ENCODE results near the gene NMU.

Gene NMU

DNA sequence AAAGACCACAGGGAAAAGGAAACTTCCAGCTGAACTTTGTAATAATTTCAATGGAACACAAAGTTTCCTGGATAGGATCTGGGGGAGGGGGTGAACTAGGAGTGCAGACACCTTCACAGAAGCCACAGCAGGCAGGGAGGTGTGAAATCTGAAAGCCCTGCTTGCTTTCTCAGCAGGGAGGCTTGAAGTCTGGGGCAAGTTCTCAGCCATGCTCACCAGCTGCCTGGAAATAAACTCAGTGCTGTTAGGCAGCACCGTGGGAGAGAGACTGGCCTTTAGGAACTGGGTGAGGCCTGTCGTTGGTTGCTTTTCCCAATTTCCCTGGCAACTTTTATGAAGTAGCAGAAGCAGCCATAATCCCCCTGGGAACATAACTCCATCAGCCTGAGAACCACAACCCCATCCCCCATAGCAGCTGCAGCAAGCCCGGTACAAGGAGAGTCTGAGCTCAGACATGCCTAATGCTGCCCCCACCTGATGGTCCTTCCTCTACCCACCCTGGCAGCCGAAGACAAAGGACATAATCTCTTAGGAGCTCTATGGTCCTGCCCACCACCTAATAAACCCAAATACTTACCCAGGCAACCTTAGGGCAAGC is 39.2 kb upstream of the NMU start:
- DNase-seq (ENCODE audit: low spot score) (no peak), ATAC-seq (ENCODE audit: low read depth) (no peak)
- no peaks in the 10 kb centered on the region for H3K27me3 ChIP-seq (ENCODE audit: insufficient read depth, poor library complexity, severe bottlenecking)
- H3K4me1 ChIP-seq (ENCODE audit: insufficient read depth, poor library complexity, severe bottlenecking), result no peaks in the 10 kb centered on the region
- TF ChIP-seq, protein P1, sequence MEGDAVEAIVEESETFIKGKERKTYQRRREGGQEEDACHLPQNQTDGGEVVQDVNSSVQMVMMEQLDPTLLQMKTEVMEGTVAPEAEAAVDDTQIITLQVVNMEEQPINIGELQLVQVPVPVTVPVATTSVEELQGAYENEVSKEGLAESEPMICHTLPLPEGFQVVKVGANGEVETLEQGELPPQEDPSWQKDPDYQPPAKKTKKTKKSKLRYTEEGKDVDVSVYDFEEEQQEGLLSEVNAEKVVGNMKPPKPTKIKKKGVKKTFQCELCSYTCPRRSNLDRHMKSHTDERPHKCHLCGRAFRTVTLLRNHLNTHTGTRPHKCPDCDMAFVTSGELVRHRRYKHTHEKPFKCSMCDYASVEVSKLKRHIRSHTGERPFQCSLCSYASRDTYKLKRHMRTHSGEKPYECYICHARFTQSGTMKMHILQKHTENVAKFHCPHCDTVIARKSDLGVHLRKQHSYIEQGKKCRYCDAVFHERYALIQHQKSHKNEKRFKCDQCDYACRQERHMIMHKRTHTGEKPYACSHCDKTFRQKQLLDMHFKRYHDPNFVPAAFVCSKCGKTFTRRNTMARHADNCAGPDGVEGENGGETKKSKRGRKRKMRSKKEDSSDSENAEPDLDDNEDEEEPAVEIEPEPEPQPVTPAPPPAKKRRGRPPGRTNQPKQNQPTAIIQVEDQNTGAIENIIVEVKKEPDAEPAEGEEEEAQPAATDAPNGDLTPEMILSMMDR (IDR thresholded peaks at IDR 0.05; ENCODE audit: poor library complexity, severe bottlenecking), result no peak
- H3K27ac ChIP-seq (ENCODE audit: poor library complexity, severe bottlenecking), result no peak overlapping the region
- H3K9me3 ChIP-seq (ENCODE audit: severe bottlenecking), result no peaks in the 10 kb centered on the region
- H3K4me3 ChIP-seq (ENCODE audit: severe bottlenecking), result no peak overlapping the region
- no peaks in the 10 kb centered on the region for H3K36me3 ChIP-seq (ENCODE audit: low read depth)

- DNase-seq (ENCODE audit: low spot score) (no peak), ATAC-seq (ENCODE audit: low read depth) (no peak)
- Histone ChIP-seq H3K4me3 (ENCODE audit: severe bottlenecking) (no peak overlapping the region), H3K4me1 (ENCODE audit: insufficient read depth, poor library complexity, severe bottlenecking) (no peaks in the 10 kb centered on the region), H3K27me3 (ENCODE audit: insufficient read depth, poor library complexity, severe bottlenecking) (no peaks in the 10 kb centered on the region), H3K36me3 (ENCODE audit: low read depth) (no peaks in the 10 kb centered on the region), H3K27ac (ENCODE audit: poor library complexity, severe bottlenecking) (no peak overlapping the region), H3K9me3 (ENCODE audit: severe bottlenecking) (no peaks in the 10 kb centered on the region)
- TF ChIP-seq, protein P1 (IDR thresholded peaks at IDR 0.05; ENCODE audit: poor library complexity, severe bottlenecking), result no peak
These were observed 37.3 kb upstream of the NMU start for GRCh38 chr4:55673424-55673823.

DNA sequence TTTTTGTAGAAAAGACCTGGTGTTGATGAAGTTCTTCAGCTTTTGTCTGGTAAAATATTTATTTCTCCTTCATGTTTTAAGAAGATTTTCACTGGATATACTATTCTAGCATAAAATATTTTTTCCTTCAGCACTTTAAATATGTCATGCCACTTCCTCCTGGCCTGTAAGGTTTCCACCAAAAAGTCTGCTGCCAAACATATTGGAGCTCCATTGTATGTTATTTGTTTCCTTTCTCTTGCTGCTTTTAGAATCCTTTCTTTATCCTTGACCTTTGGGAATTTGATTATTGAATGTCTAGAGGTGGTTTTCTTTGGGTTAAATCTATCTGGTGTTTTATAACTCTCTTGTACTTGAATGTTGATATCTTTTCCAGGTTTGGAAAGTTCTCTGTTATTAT is 35.6 kb upstream of the NMU start:
- Histone ChIP-seq H3K27ac (ENCODE audit: poor library complexity, severe bottlenecking) (no peak overlapping the region), H3K27me3 (ENCODE audit: insufficient read depth, poor library complexity, severe bottlenecking) (no peaks in the 10 kb centered on the region), H3K4me3 (ENCODE audit: severe bottlenecking) (no peak overlapping the region), H3K4me1 (ENCODE audit: insufficient read depth, poor library complexity, severe bottlenecking) (no peaks in the 10 kb centered on the region), H3K36me3 (ENCODE audit: low read depth) (no peaks in the 10 kb centered on the region), H3K9me3 (ENCODE audit: severe bottlenecking) (no peaks in the 10 kb centered on the region)
- no peak for ATAC-seq (ENCODE audit: low read depth)
- TF ChIP-seq, protein P1 (IDR thresholded peaks at IDR 0.05; ENCODE audit: poor library complexity, severe bottlenecking), result no peak
- DNase-seq (ENCODE audit: low spot score), result no peak

GRCh38 chr4:55670695-55671094 is 34.6 kb upstream of the NMU start:
- Histone ChIP-seq H3K27me3 (ENCODE audit: insufficient read depth, poor library complexity, severe bottlenecking) (no peaks in the 10 kb centered on the region), H3K4me1 (ENCODE audit: insufficient read depth, poor library complexity, severe bottlenecking) (no peaks in the 10 kb centered on the region), H3K27ac (ENCODE audit: poor library complexity, severe bottlenecking) (no peak overlapping the region), H3K9me3 (ENCODE audit: severe bottlenecking) (no peaks in the 10 kb centered on the region), H3K36me3 (ENCODE audit: low read depth) (no peaks in the 10 kb centered on the region), H3K4me3 (ENCODE audit: severe bottlenecking) (no peak overlapping the region)
- DNase-seq (ENCODE audit: low spot score) (no peak), ATAC-seq (ENCODE audit: low read depth) (no peak)
- TF ChIP-seq, protein P1 (IDR thresholded peaks at IDR 0.05; ENCODE audit: poor library complexity, severe bottlenecking), result no peak

DNA sequence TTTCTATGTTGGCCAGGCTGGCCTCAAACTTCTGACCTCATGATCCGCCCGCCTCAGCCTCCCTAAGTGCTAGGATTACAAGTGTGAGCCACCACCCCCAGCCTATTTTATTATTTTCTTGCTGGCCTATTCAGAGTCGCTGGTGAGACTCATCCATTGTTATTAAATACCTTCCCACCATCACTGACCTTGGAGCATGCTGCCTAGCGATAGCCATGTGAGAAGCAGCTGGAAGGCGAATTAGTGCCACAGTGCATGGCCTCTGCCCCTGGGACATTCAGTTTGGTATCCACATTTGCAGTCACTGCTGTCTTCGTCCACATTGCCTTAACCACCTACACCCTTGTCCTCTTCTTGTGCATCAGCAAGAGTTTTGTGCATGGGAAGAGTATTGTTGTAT is 32.4 kb upstream of the NMU start:
- no peak for ATAC-seq (ENCODE audit: low read depth)

More for the DNA sequence above, 32.4 kb upstream of the NMU start:
- H3K4me3 ChIP-seq (ENCODE audit: severe bottlenecking), result no peak overlapping the region
- no peak overlapping the region for H3K27ac ChIP-seq (ENCODE audit: poor library complexity, severe bottlenecking)
- no peaks in the 10 kb centered on the region for H3K4me1 ChIP-seq (ENCODE audit: insufficient read depth, poor library complexity, severe bottlenecking)
- TF ChIP-seq, protein P1 (IDR thresholded peaks at IDR 0.05; ENCODE audit: poor library complexity, severe bottlenecking), result no peak
- H3K36me3 ChIP-seq (ENCODE audit: low read depth), result no peaks in the 10 kb centered on the region
- DNase-seq (ENCODE audit: low spot score), result no peak
- H3K27me3 ChIP-seq (ENCODE audit: insufficient read depth, poor library complexity, severe bottlenecking), result no peaks in the 10 kb centered on the region
- H3K9me3 ChIP-seq (ENCODE audit: severe bottlenecking), result no peaks in the 10 kb centered on the region

All from RWPE2 (cell line).